GM12878 (cell line): ENCODE results near the gene MBD2. TPM values are rescaled to one million over a fixed set of nuclear protein-coding genes. Genes with fewer than 3 reads are reported as not detected.

Experiments
- ATAC-seq: fragments of 200-7000 bp; cut with Tn5 transposase; 3 replicates; pipeline ENCODE4 v1.9.1; 2020; ENCODE audit warnings: mild to moderate bottlenecking, moderate library complexity
- BruUV-seq: library from RNA; stranded (reverse); fragments of 400-500 nt; replicated peaks from 2 replicates; lab custom pipeline; 2021; lab: Mats Ljungman, UMichigan
- CTCF ChIA-PET: fragments of 300-600 bp; sonication (Branson Sonifier 250); formaldehyde crosslinking; extraction: SDS; loops from one replicate; lab custom pipeline; 2021; ENCODE audit warnings: inconsistent platforms; lab: Yijun Ruan, JAX
- POLR2A ChIA-PET: fragments of 350-600 bp; formaldehyde crosslinking; extraction: SDS; loops from one replicate; lab custom pipeline; 2021; ENCODE audit warnings: inconsistent platforms; lab: Charles Lee
- RAD21 ChIA-PET: fragments of 300-600 bp; sonication (Branson Sonifier 250); formaldehyde crosslinking; loops from one replicate; lab custom pipeline; 2023; ENCODE audit warnings: antibody characterized with exemption; ENCODE audit not compliant: unreplicated experiment; lab: Charles Lee
- SMC1A ChIA-PET: fragments of 300-600 bp; sonication (Branson Sonifier 250); formaldehyde crosslinking; loops from one replicate; lab custom pipeline; 2023; ENCODE audit not compliant: unreplicated experiment, uncharacterized antibody; lab: Charles Lee
- DNase-seq: peaks from one replicate; pipeline ENCODE4 v3.0.0-alpha.2; 2011; ENCODE audit warnings: low read depth, low spot score
- FAIRE-seq: peaks from 3 replicates; lab custom pipeline; 2011; peaks lifted over from hg19 to GRCh38; lab: Jason Lieb, UNC
- H2AFZ ChIP-seq: 2 replicates; pipeline ENCODE4 v1.6.0; 2011; ENCODE audit warnings: low read depth, low read length, control low read depth; ENCODE audit not compliant: control insufficient read depth
- H3K27ac ChIP-seq: 2 replicates; pipeline ENCODE4 v1.5.1; 2011; ENCODE audit warnings: control low read depth; ENCODE audit not compliant: control insufficient read depth, insufficient read depth
- H3K27me3 ChIP-seq, 2 experiments: replicated peaks in 1 of 2; 2 replicates each; pipeline versions ENCODE4 v1.6.0 to v1.6.1; 2011; ENCODE audit warnings: low read length in 1 of 2; ENCODE audit not compliant: control insufficient read depth in 2 of 2, insufficient read depth in 2 of 2
- H3K36me3 ChIP-seq, 2 experiments: 2 replicates each; pipeline ENCODE4 v1.5.1; 2011; ENCODE audit warnings: low read length in 1 of 2; ENCODE audit not compliant: control insufficient read depth in 2 of 2, insufficient read depth in 2 of 2
- H3K4me1 ChIP-seq: 2 replicates; pipeline ENCODE4 v1.6.1; 2011; ENCODE audit warnings: mild to moderate bottlenecking, low read length, moderate library complexity, mixed read lengths; ENCODE audit not compliant: control insufficient read depth, insufficient read depth
- H3K4me2 ChIP-seq: 2 replicates; pipeline ENCODE4 v1.6.0; 2011; ENCODE audit warnings: control low read depth; ENCODE audit not compliant: control insufficient read depth, insufficient read depth
- H3K4me3 ChIP-seq: fragments of 200-600 bp; sonication (generic); 2 replicates; pipeline ENCODE4 v1.5.1; 2016
- H3K79me2 ChIP-seq: 2 replicates; pipeline ENCODE4 v1.6.0; 2011; ENCODE audit warnings: low read length; ENCODE audit not compliant: control insufficient read depth, insufficient read depth
- H3K9ac ChIP-seq: 2 replicates; pipeline ENCODE4 v1.8.0; 2011; ENCODE audit warnings: low read length, control low read depth, mixed read lengths; ENCODE audit not compliant: control insufficient read depth, insufficient read depth
- H3K9me3 ChIP-seq: replicated peaks from 3 replicates; pipeline ENCODE4 v1.5.1; 2011; ENCODE audit warnings: mild to moderate bottlenecking, low read length; ENCODE audit not compliant: control insufficient read depth, insufficient read depth
- H4K20me1 ChIP-seq: 2 replicates; pipeline ENCODE4 v1.6.0; 2011; ENCODE audit not compliant: control insufficient read depth, insufficient read depth
- EED ChIP-seq: sonication (generic); IDR thresholded peaks from 2 replicates; pipeline ENCODE4 v1.6.1; 2016; ENCODE audit warnings: antibody characterized with exemption, low read depth
- IRF4 ChIP-seq: IDR thresholded peaks from 2 replicates; pipeline ENCODE4 v1.6.1; 2011; ENCODE audit warnings: low read depth, low read length
- POLR2A ChIP-seq: IDR thresholded peaks from 2 replicates; pipeline ENCODE4 v1.6.1; 2011; ENCODE audit warnings: low read depth, mild to moderate bottlenecking, low read length
- POLR2AphosphoS2 ChIP-seq: IDR thresholded peaks from 2 replicates; pipeline ENCODE4 v1.6.1; 2011; ENCODE audit warnings: low read depth, mild to moderate bottlenecking, low read length, improper control_type of control experiment, moderate library complexity
- SPI1 ChIP-seq: IDR thresholded peaks from 2 replicates; pipeline ENCODE4 v1.6.1; 2011; ENCODE audit warnings: low read depth, mild to moderate bottlenecking, low read length, moderate library complexity, borderline replicate concordance; ENCODE audit not compliant: insufficient read depth
- ZBED1 ChIP-seq: IDR thresholded peaks from 2 replicates; pipeline ENCODE4 v1.6.1; 2016; ENCODE audit warnings: borderline replicate concordance
- WGBS: methylation state at CpG from one replicate; pipeline ENCODE4 v1.1.6; 2016; ENCODE audit warnings: low lambda C conversion rate; ENCODE audit not compliant: insufficient replicate concordance, insufficient coverage; ENCODE audit errors: missing lambda C conversion rate; 5-methylcytosine and 5-hydroxymethylcytosine counted together
- in situ Hi-C: fragments of 300-500 bp; cut with MboI; formaldehyde crosslinking; loops from 9 replicates; pipeline ENCODE4 v1.14.3; 2018; ENCODE audit warnings: mixed read lengths
- intact Hi-C: fragments of 100-400 bp; cut with micrococcal nuclease; formaldehyde crosslinking; loops from one replicate; pipeline ENCODE4 v1.14.2; 2022; ENCODE audit not compliant: unreplicated experiment
- polyA plus RNA-seq, 11 experiments: library from polyadenylated mRNA; depleted of rRNA in 4 of 11; unstranded in 6 of 11; stranded (reverse) in 5 of 11; fragments of >200 nt; fragmentation: Nextera tagmentation in 4 of 11; fragmentation: Illumina TruSeq in 1 of 11; extraction: Ambion mirVana in 4 of 11; extraction: Trizol in 1 of 11; gene quantifications; 1 replicate in 1 of 11; 2 replicates in 10 of 11; pipeline versions ENCODE4 v1.2.1 to v1.2.3, GENCODE V29; 2011 to 2016; ENCODE audit warnings: inconsistent platforms in 2 of 11, missing spikeins in 2 of 11, low read depth in 1 of 11
- total RNA-seq, 4 experiments: library from RNA; depleted of rRNA in 3 of 4; stranded (reverse); fragments of >200 nt in 3 of 4; fragmentation: Illumina TruSeq in 1 of 4; extraction: Trizol in 1 of 4; gene quantifications; 2 replicates each; pipeline versions ENCODE4 v1.2.1 to v1.2.3, GENCODE V29; 2013 to 2021
- TF ChIP-seq, protein P1 (sequence below): fragments of 450-650 bp; formaldehyde crosslinking; IDR thresholded peaks from 2 replicates; pipeline ENCODE4 v1.4.0; 2020; ENCODE audit warnings: mild to moderate bottlenecking, moderate library complexity
- TF ChIP-seq, protein P2 (sequence below): fragments of 450-650 bp; IDR thresholded peaks from 2 replicates; pipeline ENCODE4 v1.6.1; 2017; ENCODE audit warnings: mild to moderate bottlenecking, moderate library complexity

MBD2 gene
- total and polyA plus RNA-seq, 10 of the 15 experiments (the other 5 are each of a cell fraction or from before 2014, with no cell fraction given), result 24.1 to 276 (median 57.9) TPM

DNA sequence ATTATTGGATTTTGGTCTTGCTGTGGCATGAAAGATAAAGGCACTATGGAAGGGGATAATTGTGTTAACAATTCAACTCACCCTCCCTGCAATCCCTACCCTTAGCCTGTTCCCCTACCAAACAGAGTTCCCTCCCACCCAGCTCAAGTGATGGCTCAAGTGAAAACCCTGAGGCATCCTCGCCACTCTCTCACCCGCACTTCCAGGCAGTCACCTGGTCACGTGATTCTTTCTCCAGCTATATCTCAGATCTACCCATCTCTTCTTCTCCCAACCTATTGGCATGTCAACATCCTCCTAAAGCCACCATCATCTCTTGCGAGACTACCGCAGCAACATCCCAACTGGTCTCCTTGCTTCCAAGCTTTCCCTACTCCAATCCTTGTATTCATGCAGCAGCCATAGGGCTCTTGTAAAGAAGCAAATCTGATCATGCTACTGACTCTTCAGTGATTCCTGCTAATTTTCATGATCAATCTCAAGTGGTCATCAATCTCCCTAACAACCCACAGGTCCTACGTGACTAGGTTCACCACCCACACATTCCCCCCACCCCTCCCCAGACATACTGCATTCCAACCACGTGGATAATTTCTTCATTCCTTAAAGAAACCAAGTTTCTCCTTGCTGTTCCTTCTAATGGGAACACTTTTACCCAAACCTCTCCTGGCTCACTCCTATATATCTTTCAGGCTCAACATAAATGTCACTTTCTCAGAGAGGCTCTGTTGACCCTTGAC lies 66.7 kb downstream of the MBD2 start:
- WGBS, result 95% methylated on average over 7 of the region's 7 CpGs
- H3K9ac ChIP-seq, result no peak overlapping the region
- ChIA-PET SMC1A (no interaction called here), RAD21 (interaction anchor here (0.6 kb wide), 1 partner anchor 20 kb away, joined by 3 read pairs; no protein-coding TSS in a partner anchor), CTCF (interaction anchor here (0.9 kb wide), 1 partner anchor 65 kb away, joined by 3 read pairs; no protein-coding TSS in a partner anchor)
- no peak for ATAC-seq
- intact Hi-C loops, result no loop called here
- H3K4me1 ChIP-seq, result no peaks in the 10 kb centered on the region
- no peak for FAIRE-seq
- no TSS peak for BruUV-seq
- no peaks in the 10 kb centered on the region; the same call in 1 of the 2 replicates for H4K20me1 ChIP-seq
- H3K4me2 ChIP-seq, result no peak overlapping the region
- TF ChIP-seq IRF4 (no peak), POLR2A (no peak), EED (no peak)
- TF ChIP-seq, all 136 proteins: peak for 0
- peaks cover 32 to 57% of the 10 kb centered on the region in 2 experiments for H3K36me3 ChIP-seq
- no peak overlapping the region for H3K4me3 ChIP-seq
- in situ Hi-C loops, result no loop called here
- H3K27ac ChIP-seq, result no peak overlapping the region
- no peaks in the 10 kb centered on the region for H3K27me3 ChIP-seq
- H2AFZ ChIP-seq, result no peak overlapping the region
- DNase-seq, result no peak
- POLR2A ChIA-PET, result no interaction called here
- H3K9me3 ChIP-seq, result no peaks in the 10 kb centered on the region
- peaks cover 2% of the 10 kb centered on the region; the same call in 1 of the 2 replicates for H3K79me2 ChIP-seq

DNA sequence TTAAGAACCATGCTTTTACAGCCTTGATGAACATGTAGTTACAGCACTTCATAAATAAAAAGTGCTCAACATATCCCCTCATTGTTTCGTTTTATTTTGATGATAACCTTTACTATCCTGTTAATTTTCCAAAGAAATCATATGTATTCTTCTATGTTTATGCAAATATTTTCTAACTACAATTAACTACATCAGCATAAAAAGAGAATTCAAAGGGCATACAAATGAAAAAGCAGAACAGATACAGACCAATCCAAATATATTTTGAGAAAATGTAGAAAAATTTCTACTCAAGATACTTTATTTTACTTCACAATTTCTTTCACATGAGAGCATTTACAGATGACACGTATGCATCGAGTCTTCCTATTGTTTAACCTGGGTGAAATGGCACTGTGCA lies 69.1 kb downstream of the MBD2 start:
- no peaks in the 10 kb centered on the region for H3K27me3 ChIP-seq
- TF ChIP-seq ZBED1 (no peak), POLR2AphosphoS2 (no peak), SPI1 (no peak)
- TF ChIP-seq, protein P1, sequence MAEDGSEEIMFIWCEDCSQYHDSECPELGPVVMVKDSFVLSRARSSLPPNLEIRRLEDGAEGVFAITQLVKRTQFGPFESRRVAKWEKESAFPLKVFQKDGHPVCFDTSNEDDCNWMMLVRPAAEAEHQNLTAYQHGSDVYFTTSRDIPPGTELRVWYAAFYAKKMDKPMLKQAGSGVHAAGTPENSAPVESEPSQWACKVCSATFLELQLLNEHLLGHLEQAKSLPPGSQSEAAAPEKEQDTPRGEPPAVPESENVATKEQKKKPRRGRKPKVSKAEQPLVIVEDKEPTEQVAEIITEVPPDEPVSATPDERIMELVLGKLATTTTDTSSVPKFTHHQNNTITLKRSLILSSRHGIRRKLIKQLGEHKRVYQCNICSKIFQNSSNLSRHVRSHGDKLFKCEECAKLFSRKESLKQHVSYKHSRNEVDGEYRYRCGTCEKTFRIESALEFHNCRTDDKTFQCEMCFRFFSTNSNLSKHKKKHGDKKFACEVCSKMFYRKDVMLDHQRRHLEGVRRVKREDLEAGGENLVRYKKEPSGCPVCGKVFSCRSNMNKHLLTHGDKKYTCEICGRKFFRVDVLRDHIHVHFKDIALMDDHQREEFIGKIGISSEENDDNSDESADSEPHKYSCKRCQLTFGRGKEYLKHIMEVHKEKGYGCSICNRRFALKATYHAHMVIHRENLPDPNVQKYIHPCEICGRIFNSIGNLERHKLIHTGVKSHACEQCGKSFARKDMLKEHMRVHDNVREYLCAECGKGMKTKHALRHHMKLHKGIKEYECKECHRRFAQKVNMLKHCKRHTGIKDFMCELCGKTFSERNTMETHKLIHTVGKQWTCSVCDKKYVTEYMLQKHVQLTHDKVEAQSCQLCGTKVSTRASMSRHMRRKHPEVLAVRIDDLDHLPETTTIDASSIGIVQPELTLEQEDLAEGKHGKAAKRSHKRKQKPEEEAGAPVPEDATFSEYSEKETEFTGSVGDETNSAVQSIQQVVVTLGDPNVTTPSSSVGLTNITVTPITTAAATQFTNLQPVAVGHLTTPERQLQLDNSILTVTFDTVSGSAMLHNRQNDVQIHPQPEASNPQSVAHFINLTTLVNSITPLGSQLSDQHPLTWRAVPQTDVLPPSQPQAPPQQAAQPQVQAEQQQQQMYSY (CRISPR knock-in tag), result no peak
- TF ChIP-seq, protein P2, sequence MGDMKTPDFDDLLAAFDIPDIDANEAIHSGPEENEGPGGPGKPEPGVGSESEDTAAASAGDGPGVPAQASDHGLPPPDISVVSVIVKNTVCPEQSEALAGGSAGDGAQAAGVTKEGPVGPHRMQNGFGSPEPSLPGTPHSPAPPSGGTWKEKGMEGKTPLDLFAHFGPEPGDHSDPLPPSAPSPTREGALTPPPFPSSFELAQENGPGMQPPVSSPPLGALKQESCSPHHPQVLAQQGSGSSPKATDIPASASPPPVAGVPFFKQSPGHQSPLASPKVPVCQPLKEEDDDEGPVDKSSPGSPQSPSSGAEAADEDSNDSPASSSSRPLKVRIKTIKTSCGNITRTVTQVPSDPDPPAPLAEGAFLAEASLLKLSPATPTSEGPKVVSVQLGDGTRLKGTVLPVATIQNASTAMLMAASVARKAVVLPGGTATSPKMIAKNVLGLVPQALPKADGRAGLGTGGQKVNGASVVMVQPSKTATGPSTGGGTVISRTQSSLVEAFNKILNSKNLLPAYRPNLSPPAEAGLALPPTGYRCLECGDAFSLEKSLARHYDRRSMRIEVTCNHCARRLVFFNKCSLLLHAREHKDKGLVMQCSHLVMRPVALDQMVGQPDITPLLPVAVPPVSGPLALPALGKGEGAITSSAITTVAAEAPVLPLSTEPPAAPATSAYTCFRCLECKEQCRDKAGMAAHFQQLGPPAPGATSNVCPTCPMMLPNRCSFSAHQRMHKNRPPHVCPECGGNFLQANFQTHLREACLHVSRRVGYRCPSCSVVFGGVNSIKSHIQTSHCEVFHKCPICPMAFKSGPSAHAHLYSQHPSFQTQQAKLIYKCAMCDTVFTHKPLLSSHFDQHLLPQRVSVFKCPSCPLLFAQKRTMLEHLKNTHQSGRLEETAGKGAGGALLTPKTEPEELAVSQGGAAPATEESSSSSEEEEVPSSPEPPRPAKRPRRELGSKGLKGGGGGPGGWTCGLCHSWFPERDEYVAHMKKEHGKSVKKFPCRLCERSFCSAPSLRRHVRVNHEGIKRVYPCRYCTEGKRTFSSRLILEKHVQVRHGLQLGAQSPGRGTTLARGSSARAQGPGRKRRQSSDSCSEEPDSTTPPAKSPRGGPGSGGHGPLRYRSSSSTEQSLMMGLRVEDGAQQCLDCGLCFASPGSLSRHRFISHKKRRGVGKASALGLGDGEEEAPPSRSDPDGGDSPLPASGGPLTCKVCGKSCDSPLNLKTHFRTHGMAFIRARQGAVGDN, result no peak

More for the DNA sequence above, 69.1 kb downstream of the MBD2 start:
- no peaks in the 10 kb centered on the region for H3K79me2 ChIP-seq
- ChIA-PET SMC1A (interaction anchor here (0.7 kb wide), 1 partner anchor 110 kb away, joined by 3 read pairs; no protein-coding TSS in a partner anchor), CTCF (interaction anchor here (1.2 to 1.4 kb wide), 2 partner anchors 36 to 175 kb away, joined by 3 to 4 read pairs; no protein-coding TSS in a partner anchor), POLR2A (no interaction called here), RAD21 (no interaction called here)
- in situ Hi-C loops (no loop called here), intact Hi-C loops (no loop called here)
- no peak for DNase-seq
- no peaks in the 10 kb centered on the region; the same call in 2 of the 3 replicates for H3K9me3 ChIP-seq
- no peak for FAIRE-seq
- no peak overlapping the region for H3K9ac ChIP-seq
- H2AFZ ChIP-seq, result no peak overlapping the region
- no TSS peak for BruUV-seq
- H3K4me2 ChIP-seq, result no peak overlapping the region
- no peak for ATAC-seq
- peaks cover under 1% of the 10 kb centered on the region for H3K4me1 ChIP-seq
- no peak overlapping the region for H3K4me3 ChIP-seq
- 82% methylated on average over 3 of the region's 3 CpGs for WGBS
- no peak overlapping the region for H3K27ac ChIP-seq
- H3K36me3 ChIP-seq, result peaks cover 28 to 55% of the 10 kb centered on the region in 2 experiments
- no peaks in the 10 kb centered on the region; the same call in 1 of the 2 replicates for H4K20me1 ChIP-seq
